C4-2B (cell line): Measurements from ENCODE around the gene SELENOW.
A peak's percentile ranks its signal among the peaks of the same experiment; 100 is the strongest.

Source experiments
- H3K27ac ChIP-seq: fragments of 450-650 bp; 2 replicates; pipeline ENCODE4 v1.5.1; 2017
- CTCF ChIP-seq: fragments of 450-650 bp; conservative IDR thresholded peaks from 2 replicates; pipeline ENCODE4 v1.5.1; 2017; ENCODE audit warnings: mild to moderate bottlenecking
- ZFX ChIP-seq: fragments of 450-650 bp; IDR thresholded peaks from 2 replicates; pipeline ENCODE4 v1.6.1; 2017

SELENOW gene

GRCh38 chr19:47740866-47741519 lies 37.5 kb upstream of the SELENOW start:
- TF ChIP-seq ZFX (no peak), CTCF (no peak)

DNA sequence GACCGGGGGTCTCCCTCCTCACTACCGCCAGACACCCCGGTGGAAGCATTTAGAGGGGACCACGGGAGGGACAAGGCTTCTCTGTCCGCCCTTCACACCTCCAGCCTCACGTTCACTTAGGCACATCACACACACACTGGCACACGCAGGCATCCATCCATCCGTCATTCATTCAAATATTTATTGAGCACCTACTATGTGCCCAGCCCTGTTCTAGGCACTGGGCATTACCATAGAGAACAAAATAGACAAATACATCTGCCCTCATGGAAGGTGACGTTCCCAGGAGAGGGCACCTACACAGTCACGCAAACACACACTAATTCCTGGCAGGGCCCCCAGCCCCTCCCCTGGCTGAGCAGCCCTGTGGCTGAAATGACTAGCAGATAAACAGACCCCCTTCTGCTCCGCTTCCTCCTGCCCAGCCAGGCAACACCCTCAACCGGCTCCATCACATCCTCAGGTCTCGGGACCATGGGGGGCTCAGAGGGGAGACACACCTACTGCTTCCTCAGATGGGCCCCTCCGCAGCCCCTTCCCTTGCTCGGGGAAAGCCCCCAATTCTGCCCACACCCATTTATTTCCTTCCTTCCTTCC lies 36.9 kb upstream of the SELENOW start:
- H3K27ac ChIP-seq: no peak overlapping the region
- TF ChIP-seq CTCF: no peak
- TF ChIP-seq ZFX: no peak

More at GRCh38 chr19:47740866-47741519, 37.5 kb upstream of the SELENOW start:
- H3K27ac ChIP-seq: no peak overlapping the region

GRCh38 chr19:47742634-47743033 lies 35.9 kb upstream of the SELENOW start:
- TF ChIP-seq ZFX (no peak), CTCF (no peak)
- peak overlapping the region; percentile 88 for H3K27ac ChIP-seq

GRCh38 chr19:47745010-47745901 lies 33.2 kb upstream of the SELENOW start, which contains the start of gene NOP53:
Gene NOP53 (plus strand): TSS chr19:47745546. CDS start chr19:47745560, 14 bp downstream.
- H3K27ac ChIP-seq: peak within 1 kb of the TSS; percentile 88
- TF ChIP-seq CTCF (no peak), ZFX (no peak)

DNA sequence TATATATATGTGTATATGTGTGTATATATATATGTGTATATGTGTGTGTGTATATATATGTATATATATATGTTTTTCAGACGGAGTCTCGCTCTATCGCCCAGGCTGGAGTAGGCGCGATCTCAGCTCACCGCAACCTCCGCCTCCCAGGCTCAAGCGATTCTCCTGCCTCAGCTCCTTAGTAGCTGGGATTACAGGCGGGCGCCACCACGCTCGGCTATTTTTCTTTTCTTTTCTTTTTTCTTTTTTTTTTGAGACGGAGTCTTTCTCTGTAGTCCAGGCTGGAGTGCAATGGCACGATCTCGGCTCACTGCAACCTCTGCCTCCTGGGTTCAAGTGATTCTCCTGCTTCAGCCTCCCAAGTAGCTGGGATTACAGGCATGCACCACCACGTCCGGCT lies 32.4 kb upstream of the SELENOW start:
- H3K27ac ChIP-seq: peak overlapping the region; percentile 88

DNA sequence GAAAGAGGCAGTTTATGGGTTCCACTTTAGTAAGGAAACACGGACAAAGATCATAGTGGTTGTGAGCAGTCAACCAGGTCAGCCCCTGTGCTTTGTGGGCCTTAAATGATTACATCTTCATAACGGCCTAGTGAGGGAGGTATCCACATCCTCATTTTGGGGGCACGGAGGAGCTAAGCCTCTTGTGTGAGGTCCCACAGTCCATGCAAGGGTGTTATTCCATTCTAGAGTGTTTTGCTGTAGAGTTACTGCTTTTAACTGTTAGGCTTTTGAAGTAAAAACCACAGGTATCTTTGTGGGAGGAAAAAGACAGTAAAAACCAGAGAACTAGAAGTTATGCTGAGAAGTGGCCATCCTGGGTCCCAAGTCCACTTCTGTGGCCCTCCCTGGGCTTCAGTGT lies 29.2 kb upstream of the SELENOW start:
- no peak overlapping the region for H3K27ac ChIP-seq
- no peak for TF ChIP-seq CTCF
- TF ChIP-seq ZFX: no peak

- TF ChIP-seq CTCF: no peak
- no peak for TF ChIP-seq ZFX
- H3K27ac ChIP-seq: no peak overlapping the region
Observed at GRCh38 chr19:47750752-47751151, 27.8 kb upstream of the SELENOW start.
